ENCODE data around the gene TLE6. TPM values are rescaled to one million over a fixed set of nuclear protein-coding genes. Genes with fewer than 3 reads are reported as not detected.

The TLE6 gene
- total and polyA plus RNA-seq, 2 of the 8 experiments (the other 6 are each of a cell fraction or from before 2014, with no cell fraction given): 2.5 to 2.9 TPM

DNA sequence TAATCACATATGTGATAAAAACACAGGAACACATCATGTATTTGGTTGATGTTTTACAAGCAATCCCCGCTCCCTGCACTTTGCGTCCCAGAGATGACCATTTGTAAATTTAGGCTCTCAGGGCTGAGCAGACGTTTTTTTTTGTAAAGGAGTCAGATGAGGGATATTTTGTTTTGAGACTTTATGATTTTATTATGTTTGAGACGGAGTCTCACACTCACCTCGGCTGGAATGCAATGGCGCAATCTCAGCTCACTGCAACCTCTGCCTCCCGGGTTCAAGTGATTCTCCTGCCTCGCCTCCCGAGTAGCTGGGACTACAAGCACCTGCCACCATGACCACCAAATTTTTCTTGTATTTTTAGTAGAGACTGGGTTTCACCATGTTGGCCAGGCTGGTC, 1.4 kb downstream of the TLE6 start:
- no peak overlapping the region for H2BK15ac ChIP-seq (ENCODE audit: low read length)
- H3K18ac ChIP-seq (ENCODE audit: extremely low read depth, low read length): no peak overlapping the region
- no peak overlapping the region for H3K9ac ChIP-seq (replicated peaks in 1 of 4; ENCODE audit: extremely low read depth in 1 of 4, low read depth in 3 of 4, low read length in 3 of 4)
- no peak overlapping the region for H2BK12ac ChIP-seq (ENCODE audit: low read depth, low read length)
- no peaks in the 10 kb centered on the region for H3K36me3 ChIP-seq (ENCODE audit: control insufficient read depth in 2 of 4, insufficient read depth in 4 of 4, low read length in 3 of 4)
- no peak overlapping the region for H3K4me2 ChIP-seq (ENCODE audit: insufficient read depth in 1 of 2, low read depth in 2 of 2, low read length in 2 of 2)
- no peak overlapping the region for H2AFZ ChIP-seq (ENCODE audit: low read length)
- no peaks in the 10 kb centered on the region for H3K79me2 ChIP-seq (ENCODE audit: control insufficient read depth in 1 of 2, insufficient read depth in 2 of 2, low read length in 2 of 2)
- CTCF ChIA-PET (ENCODE audit: partially characterized antibody): interaction anchor here (1.1 kb wide), 1 partner anchor 25 kb away, joined by 3 read pairs; no protein-coding TSS in a partner anchor
- no peaks in the 10 kb centered on the region for H3K9me3 ChIP-seq (ENCODE audit: insufficient read depth in 2 of 2, low read depth in 1 of 2, low read length in 1 of 2)
- 87% methylated on average over 9 of the region's 9 CpGs; no CpG with 5 or more reads in 1 of the 2 experiments for WGBS, 2 experiments (ENCODE audit: extremely low coverage in 1 of 2, insufficient coverage in 1 of 2, insufficient read length in 1 of 2, insufficient replicate concordance in 2 of 2, low coverage in 1 of 2, low lambda C conversion rate in 2 of 2, missing lambda C conversion rate in 1 of 2)
- H2BK20ac ChIP-seq (ENCODE audit: low read length): no peak overlapping the region
- POLR2A ChIA-PET (ENCODE audit: partially characterized antibody): interaction anchor here (4.3 kb wide), 1 partner anchor 8 kb away, joined by 20 read pairs; no protein-coding TSS in a partner anchor
- no peak overlapping the region for H3K4ac ChIP-seq (replicated peaks; ENCODE audit: insufficient read length, low read depth, low read length)
- no peak overlapping the region for H4K8ac ChIP-seq (ENCODE audit: extremely low read depth, insufficient read depth, low read length)
- H2AK5ac ChIP-seq (ENCODE audit: low read depth, low read length): no peak overlapping the region
- H3K56ac ChIP-seq (replicated peaks; ENCODE audit: insufficient read length, low read depth, low read length): no peak overlapping the region
- H3K4me3 ChIP-seq (ENCODE audit: extremely low read depth in 1 of 4, insufficient read depth in 2 of 4, low read depth in 3 of 4, low read length in 4 of 4): no peak overlapping the region
- no peak overlapping the region for H2BK5ac ChIP-seq (ENCODE audit: low read depth, low read length)
- no peaks in the 10 kb centered on the region for H4K20me1 ChIP-seq (replicated peaks in 1 of 2; ENCODE audit: control insufficient read depth in 1 of 2, insufficient read depth in 2 of 2, low read length in 2 of 2)
- DNase-seq (ENCODE audit: low read depth in 1 of 2, low spot score in 2 of 2) (no peak), FAIRE-seq (no peak)
- no peak overlapping the region for H4K91ac ChIP-seq (replicated peaks; ENCODE audit: insufficient read length, low read length)
- H3K14ac ChIP-seq (ENCODE audit: insufficient read length): no peak overlapping the region
- no peaks in the 10 kb centered on the region for H3K79me1 ChIP-seq (ENCODE audit: low read depth, low read length)
- H3K27me3 ChIP-seq (replicated peaks in 1 of 4; ENCODE audit: control insufficient read depth in 3 of 4, extremely low read depth in 1 of 4, insufficient read depth in 3 of 4, low read length in 3 of 4): peaks cover 0 to 16% (median 12%) of the 10 kb centered on the region in 4 experiments; a peak in 6 of 7 replicates
- peaks cover 8% of the 10 kb centered on the region; the same call in 1 of the 2 replicates for H3K23me2 ChIP-seq (ENCODE audit: low read depth, low read length)
- no peak overlapping the region for H3K23ac ChIP-seq (ENCODE audit: insufficient read length)
- H3K27ac ChIP-seq (ENCODE audit: low read depth, low read length): no peak overlapping the region
- no peak overlapping the region for H4K5ac ChIP-seq (ENCODE audit: insufficient read length, low read depth, low read length)
- H3K4me1 ChIP-seq (replicated peaks in 1 of 4; ENCODE audit: control insufficient read depth in 3 of 4, insufficient read depth in 4 of 4, low read length in 3 of 4): peaks cover 0 to 25% (median 17%) of the 10 kb centered on the region in 4 experiments; a peak in 6 of 7 replicates
- no peak overlapping the region for H2BK120ac ChIP-seq (replicated peaks; ENCODE audit: low read depth, low read length)
- no peak for TF ChIP-seq SP2 (IDR thresholded peaks at IDR 0.05; ENCODE audit: low read length)
- no peak for TF ChIP-seq SIX5 (IDR thresholded peaks at IDR 0.05; ENCODE audit: low read depth, low read length)
- no peak for TF ChIP-seq KDM5A (IDR thresholded peaks at IDR 0.05; ENCODE audit: low read length)
- TF ChIP-seq TEAD4 (IDR thresholded peaks at IDR 0.05; ENCODE audit: low read depth, low read length): no peak
- TF ChIP-seq SIRT6 (IDR thresholded peaks at IDR 0.05; ENCODE audit: low read length): no peak
- TF ChIP-seq TCF12 (IDR thresholded peaks at IDR 0.05; ENCODE audit: low read depth, low read length): no peak
